Type B pancreatic cell (in vitro differentiated cells): Measurements from ENCODE around the gene GPR107. TPM values are rescaled to one million over a fixed set of nuclear protein-coding genes. Genes with fewer than 3 reads are reported as not detected.

ENCODE experiments used
- DNase-seq: peaks from one replicate; pipeline ENCODE4 v3.0.0; 2021; ENCODE audit warnings: mixed read lengths; ENCODE audit not compliant: unreplicated experiment; ENCODE audit errors: extremely low spot score
- H3K27ac Mint-ChIP-seq: 2 replicates; pipeline ENCODE4 v1.8.0; 2021; ENCODE audit warnings: mild to moderate bottlenecking, mixed read lengths
- H3K27me3 Mint-ChIP-seq: 2 replicates; pipeline ENCODE4 v1.8.0; 2021; ENCODE audit warnings: mixed read lengths
- H3K36me3 Mint-ChIP-seq: 2 replicates; pipeline ENCODE4 v1.8.0; 2021; ENCODE audit warnings: mixed read lengths
- H3K4me1 Mint-ChIP-seq: one replicate; pipeline ENCODE4 v1.8.0; 2021; ENCODE audit warnings: mixed read lengths; ENCODE audit not compliant: unreplicated experiment
- H3K4me3 Mint-ChIP-seq: 2 replicates; pipeline ENCODE4 v1.8.0; 2021; ENCODE audit warnings: mild to moderate bottlenecking, mixed read lengths
- H3K9me3 Mint-ChIP-seq: 2 replicates; pipeline ENCODE4 v1.8.0; 2021; ENCODE audit warnings: mixed read lengths
- total RNA-seq: library from RNA; stranded (reverse); gene quantifications from 2 replicates; pipeline ENCODE4 v1.2.1, GENCODE V29; 2021; ENCODE audit warnings: low replicate concordance
- TF ChIP-seq, protein P1 (sequence below): fragments of 200-600 bp; sonication (generic); conservative IDR thresholded peaks from 2 replicates; pipeline ENCODE4 v1.5.0; 2021; ENCODE audit warnings: antibody characterized with exemption, mild to moderate bottlenecking

GPR107 gene
- total RNA-seq, 1 donor from 2014 or later: 43.6 TPM

DNA sequence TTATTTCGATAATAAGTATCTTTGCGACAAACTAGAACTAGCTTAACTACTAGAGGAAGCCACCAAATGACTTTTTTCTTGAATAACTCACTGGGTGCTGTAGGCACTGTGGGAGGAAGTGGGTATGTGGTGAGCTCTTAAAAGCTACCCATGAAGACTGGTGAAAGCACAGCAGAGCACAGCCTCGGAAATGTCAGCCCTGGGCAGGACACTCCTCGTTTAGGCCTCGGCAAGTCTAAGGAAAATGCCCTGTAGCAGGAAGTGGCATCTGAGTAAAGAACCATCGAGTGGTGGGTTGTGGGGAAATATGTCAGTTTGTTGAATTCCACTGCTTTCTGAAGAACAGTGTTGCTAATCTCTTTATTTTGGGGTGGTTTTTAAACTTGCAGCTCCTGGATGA, 74.5 kb downstream of the GPR107 start:
- no peaks in the 10 kb centered on the region for H3K27me3 Mint-ChIP-seq
- peak overlapping the region; percentile 59 for H3K27ac Mint-ChIP-seq
- TF ChIP-seq, protein P1, sequence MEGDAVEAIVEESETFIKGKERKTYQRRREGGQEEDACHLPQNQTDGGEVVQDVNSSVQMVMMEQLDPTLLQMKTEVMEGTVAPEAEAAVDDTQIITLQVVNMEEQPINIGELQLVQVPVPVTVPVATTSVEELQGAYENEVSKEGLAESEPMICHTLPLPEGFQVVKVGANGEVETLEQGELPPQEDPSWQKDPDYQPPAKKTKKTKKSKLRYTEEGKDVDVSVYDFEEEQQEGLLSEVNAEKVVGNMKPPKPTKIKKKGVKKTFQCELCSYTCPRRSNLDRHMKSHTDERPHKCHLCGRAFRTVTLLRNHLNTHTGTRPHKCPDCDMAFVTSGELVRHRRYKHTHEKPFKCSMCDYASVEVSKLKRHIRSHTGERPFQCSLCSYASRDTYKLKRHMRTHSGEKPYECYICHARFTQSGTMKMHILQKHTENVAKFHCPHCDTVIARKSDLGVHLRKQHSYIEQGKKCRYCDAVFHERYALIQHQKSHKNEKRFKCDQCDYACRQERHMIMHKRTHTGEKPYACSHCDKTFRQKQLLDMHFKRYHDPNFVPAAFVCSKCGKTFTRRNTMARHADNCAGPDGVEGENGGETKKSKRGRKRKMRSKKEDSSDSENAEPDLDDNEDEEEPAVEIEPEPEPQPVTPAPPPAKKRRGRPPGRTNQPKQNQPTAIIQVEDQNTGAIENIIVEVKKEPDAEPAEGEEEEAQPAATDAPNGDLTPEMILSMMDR: no peak
- DNase-seq: no peak
- no peak overlapping the region for H3K4me3 Mint-ChIP-seq
- peaks cover 44% of the 10 kb centered on the region for H3K4me1 Mint-ChIP-seq
- no peaks in the 10 kb centered on the region for H3K9me3 Mint-ChIP-seq
- H3K36me3 Mint-ChIP-seq: peaks cover 25% of the 10 kb centered on the region

DNA sequence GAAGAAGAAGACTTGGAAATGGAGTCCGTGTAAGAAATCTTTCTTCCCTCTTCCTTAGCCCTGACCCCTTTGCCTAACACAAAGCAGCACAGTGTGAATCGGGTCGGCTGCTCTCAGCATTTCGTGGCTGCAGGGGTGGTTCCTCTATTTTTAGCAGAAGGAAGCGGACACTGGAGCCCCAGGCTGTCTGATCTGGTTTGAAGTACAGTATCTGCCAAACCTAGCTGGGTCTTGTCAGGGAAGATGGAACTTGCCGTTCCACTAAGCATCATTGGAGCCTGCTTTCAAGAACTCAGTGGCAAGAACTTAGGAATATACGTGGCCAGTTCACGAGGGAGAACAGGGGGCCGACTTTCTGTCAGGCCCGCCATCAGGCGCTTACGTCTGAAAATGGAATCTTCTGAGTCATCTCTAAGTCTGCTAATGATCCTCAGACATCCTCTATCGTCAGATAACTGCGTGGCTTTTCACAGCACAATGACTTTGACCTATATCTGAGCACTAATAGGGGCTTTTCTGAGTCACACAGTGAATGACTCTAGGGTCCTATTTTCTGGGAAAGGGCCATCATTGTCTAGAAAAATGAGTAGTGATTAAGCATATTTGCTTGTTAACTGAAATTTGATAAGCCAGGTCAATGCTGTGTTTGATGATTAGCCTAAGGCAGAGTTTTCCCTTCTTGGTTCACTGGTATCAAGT, 75.2 kb downstream of the GPR107 start:
- Mint-ChIP-seq H3K4me1 (peaks cover 44% of the 10 kb centered on the region), H3K27me3 (no peaks in the 10 kb centered on the region), H3K27ac (peak overlapping the region; percentile 59), H3K9me3 (no peaks in the 10 kb centered on the region), H3K36me3 (peaks cover 29% of the 10 kb centered on the region), H3K4me3 (no peak overlapping the region)
- no peak for DNase-seq
- TF ChIP-seq, protein P1: no peak

DNA sequence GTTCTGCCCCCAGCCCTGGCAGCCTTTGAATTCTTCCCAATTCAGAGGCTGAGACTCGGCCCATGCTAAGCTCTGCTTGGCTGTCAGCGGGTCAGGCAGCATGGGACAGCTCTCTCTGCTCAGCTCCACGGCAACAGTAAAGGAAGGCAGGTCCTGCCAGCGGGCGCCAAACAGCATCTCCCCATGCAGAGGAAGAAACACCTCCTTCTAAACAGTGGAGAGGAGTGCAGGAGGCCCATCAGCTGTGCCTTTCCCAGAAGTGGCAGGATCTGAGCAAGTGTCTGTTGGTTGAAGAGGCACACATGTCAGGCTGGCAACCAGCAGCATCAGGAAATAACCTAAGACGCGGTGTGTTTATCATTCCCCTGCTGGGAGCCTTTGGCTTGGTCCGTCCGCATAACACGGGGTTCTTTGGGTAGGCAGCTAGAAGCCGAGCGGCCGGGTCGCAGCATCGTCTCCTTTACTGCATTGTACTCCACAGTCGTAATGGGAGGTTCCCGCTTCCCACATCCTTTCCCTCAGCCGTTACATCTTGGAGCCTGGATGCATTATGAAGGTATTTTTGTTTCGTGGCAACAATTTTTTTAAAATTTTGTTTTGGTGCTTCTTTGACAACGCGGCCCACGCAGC, 75.8 kb downstream of the GPR107 start:
- peak overlapping the region; percentile 59 for H3K27ac Mint-ChIP-seq
- peaks cover 40% of the 10 kb centered on the region for H3K4me1 Mint-ChIP-seq

DNA sequence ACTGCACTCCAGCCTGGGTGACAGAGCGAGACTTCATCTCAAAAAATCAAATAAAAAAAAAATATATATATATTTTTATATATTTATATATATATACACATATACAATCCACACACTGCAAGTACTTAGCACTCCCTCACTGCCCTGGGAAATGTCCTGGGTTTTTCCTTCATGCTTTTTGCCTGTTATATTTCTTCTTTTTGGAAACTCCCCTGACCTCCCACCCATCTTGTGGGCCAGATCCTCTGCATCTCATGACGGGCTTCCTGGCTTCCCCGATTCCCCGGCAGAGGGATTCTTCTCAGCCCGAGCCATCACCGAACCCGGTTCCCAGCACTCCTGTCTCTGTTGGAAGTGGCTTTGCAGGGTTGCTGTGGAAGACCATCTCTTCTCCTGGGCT, 79.0 kb downstream of the GPR107 start:
- TF ChIP-seq, protein P1: no peak
- Mint-ChIP-seq H3K9me3 (no peaks in the 10 kb centered on the region), H3K36me3 (peaks cover 24% of the 10 kb centered on the region), H3K4me3 (no peak overlapping the region), H3K4me1 (peaks cover 33% of the 10 kb centered on the region), H3K27ac (no peak overlapping the region), H3K27me3 (no peaks in the 10 kb centered on the region)
- DNase-seq: no peak

More for the DNA sequence above, 75.8 kb downstream of the GPR107 start:
- TF ChIP-seq, protein P1: no peak
- no peak for DNase-seq
- Mint-ChIP-seq H3K4me3 (no peak overlapping the region), H3K27me3 (no peaks in the 10 kb centered on the region), H3K36me3 (peaks cover 29% of the 10 kb centered on the region), H3K9me3 (no peaks in the 10 kb centered on the region)

DNA sequence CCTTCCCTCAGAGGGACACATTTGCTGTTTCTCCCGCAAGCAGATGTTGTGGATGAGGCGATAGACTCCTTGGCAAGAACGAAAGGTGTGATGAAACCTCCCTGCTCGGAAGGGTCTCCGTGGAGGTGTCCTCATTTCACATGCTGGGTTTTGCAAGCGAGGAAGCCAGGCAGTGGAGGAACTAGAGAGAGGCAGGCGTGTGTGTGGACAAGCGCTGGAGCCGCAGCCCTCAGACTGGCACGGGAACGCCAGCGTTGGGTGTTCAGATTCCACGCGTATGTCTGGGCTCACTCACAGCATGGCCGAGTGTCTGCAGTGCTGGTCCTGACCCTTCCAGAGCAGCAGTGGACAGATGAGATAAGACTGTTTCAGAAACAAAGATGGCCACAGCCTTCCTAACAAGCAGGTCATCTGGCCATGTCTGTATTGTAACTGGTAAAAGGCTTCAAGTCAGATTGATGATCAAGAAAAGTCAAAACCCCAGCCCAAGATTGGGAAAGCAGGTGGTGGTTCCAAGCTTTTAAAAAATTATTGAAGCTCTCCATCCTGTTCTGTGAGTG, 83.5 kb downstream of the GPR107 start:
- Mint-ChIP-seq H3K4me1 (peaks cover 31% of the 10 kb centered on the region), H3K9me3 (no peaks in the 10 kb centered on the region), H3K27ac (peak overlapping the region; percentile 56), H3K27me3 (no peaks in the 10 kb centered on the region), H3K4me3 (no peak overlapping the region), H3K36me3 (peaks cover 13% of the 10 kb centered on the region)
- DNase-seq: no peak
- TF ChIP-seq, protein P1: no peak
